C4-2B (cell line): ENCODE results near the gene MARCHF11.

Experiments used
- H3K27ac ChIP-seq: fragments of 450-650 bp; 2 replicates; pipeline ENCODE4 v1.5.1; 2017
- CTCF ChIP-seq: fragments of 450-650 bp; conservative IDR thresholded peaks from 2 replicates; pipeline ENCODE4 v1.5.1; 2017; ENCODE audit warnings: mild to moderate bottlenecking
- ZFX ChIP-seq: fragments of 450-650 bp; IDR thresholded peaks from 2 replicates; pipeline ENCODE4 v1.6.1; 2017

The MARCHF11 gene

GRCh38 chr5:16061163-16061562 lies 118.4 kb downstream of the MARCHF11 start:
- TF ChIP-seq ZFX (no peak), CTCF (no peak)
- H3K27ac ChIP-seq, result no peak overlapping the region

GRCh38 chr5:16057277-16057676 lies 122.3 kb downstream of the MARCHF11 start:
- H3K27ac ChIP-seq, result no peak overlapping the region
- TF ChIP-seq CTCF (no peak), ZFX (no peak)

- no peak for TF ChIP-seq CTCF
- no peak for TF ChIP-seq ZFX
- H3K27ac ChIP-seq, result no peak overlapping the region
Observed at GRCh38 chr5:16051246-16051755, 128.3 kb downstream of the MARCHF11 start.

GRCh38 chr5:16050414-16050813 lies 129.2 kb downstream of the MARCHF11 start:
- no peak for TF ChIP-seq CTCF
- TF ChIP-seq ZFX, result no peak
- H3K27ac ChIP-seq, result no peak overlapping the region

- no peak overlapping the region for H3K27ac ChIP-seq
- no peak for TF ChIP-seq CTCF
- no peak for TF ChIP-seq ZFX
Observed at GRCh38 chr5:16049761-16050160, 129.8 kb downstream of the MARCHF11 start.

GRCh38 chr5:16048132-16048531 lies 131.5 kb downstream of the MARCHF11 start:
- H3K27ac ChIP-seq, result no peak overlapping the region
- TF ChIP-seq ZFX (no peak), CTCF (no peak)

- TF ChIP-seq ZFX (no peak), CTCF (no peak)
- no peak overlapping the region for H3K27ac ChIP-seq
Observed at GRCh38 chr5:16043349-16043965, 136.1 kb downstream of the MARCHF11 start.
